Measurements from ENCODE around the gene NME8.

DNA sequence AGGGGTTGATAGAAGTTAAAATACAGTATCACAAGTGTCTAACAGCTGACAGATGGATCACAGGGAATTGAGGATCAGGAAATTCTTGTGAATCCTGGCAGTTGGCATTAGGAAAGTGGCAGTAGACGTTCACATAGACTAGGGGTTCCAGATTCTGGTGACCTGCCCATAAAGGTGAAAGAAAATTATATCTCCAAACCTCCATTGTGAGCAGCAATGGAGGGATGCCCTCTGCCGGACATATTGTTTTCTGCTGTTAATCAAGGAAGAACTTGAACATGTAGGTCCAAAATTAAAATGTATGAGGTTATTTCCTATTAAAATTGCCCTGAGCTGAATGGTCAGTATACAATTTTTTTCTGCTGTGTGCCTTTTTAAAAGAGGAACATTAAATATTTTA is 5.1 kb downstream of the NME8 start:
- TF ChIP-seq, protein P1, sequence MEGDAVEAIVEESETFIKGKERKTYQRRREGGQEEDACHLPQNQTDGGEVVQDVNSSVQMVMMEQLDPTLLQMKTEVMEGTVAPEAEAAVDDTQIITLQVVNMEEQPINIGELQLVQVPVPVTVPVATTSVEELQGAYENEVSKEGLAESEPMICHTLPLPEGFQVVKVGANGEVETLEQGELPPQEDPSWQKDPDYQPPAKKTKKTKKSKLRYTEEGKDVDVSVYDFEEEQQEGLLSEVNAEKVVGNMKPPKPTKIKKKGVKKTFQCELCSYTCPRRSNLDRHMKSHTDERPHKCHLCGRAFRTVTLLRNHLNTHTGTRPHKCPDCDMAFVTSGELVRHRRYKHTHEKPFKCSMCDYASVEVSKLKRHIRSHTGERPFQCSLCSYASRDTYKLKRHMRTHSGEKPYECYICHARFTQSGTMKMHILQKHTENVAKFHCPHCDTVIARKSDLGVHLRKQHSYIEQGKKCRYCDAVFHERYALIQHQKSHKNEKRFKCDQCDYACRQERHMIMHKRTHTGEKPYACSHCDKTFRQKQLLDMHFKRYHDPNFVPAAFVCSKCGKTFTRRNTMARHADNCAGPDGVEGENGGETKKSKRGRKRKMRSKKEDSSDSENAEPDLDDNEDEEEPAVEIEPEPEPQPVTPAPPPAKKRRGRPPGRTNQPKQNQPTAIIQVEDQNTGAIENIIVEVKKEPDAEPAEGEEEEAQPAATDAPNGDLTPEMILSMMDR (IDR thresholded peaks at IDR 0.05) = peak; percentile 87
- TF ChIP-seq ZFX (IDR thresholded peaks at IDR 0.05; ENCODE audit: borderline replicate concordance) = no peak
